CD14-positive monocyte (primary cell): ENCODE measurements around the gene UBE2H. TPM values are rescaled to one million over a fixed set of nuclear protein-coding genes. Genes with fewer than 3 reads are reported as not detected.

Source experiments
- DNase-seq, 3 donors: peaks; one replicate each; pipeline ENCODE4 v3.0.0-alpha.2; 2011 to 2022
- H2AFZ ChIP-seq: 2 replicates; pipeline ENCODE4 v1.6.0; 2012; ENCODE audit warnings: mild to moderate bottlenecking, low read depth, low read length, inconsistent platforms; ENCODE audit not compliant: insufficient read depth, poor library complexity, severe bottlenecking
- H3K27ac ChIP-seq, 2 donors: 1 replicate in 1 of 2; 2 replicates in 1 of 2; pipeline ENCODE4 v1.5.1; 2012 to 2013; ENCODE audit warnings: low read length in 2 of 2, control low read depth in 1 of 2, inconsistent platforms in 1 of 2, low read depth in 1 of 2, mild to moderate bottlenecking in 1 of 2
- H3K27me3 ChIP-seq, 2 donors: one replicate each; pipeline versions ENCODE4 v1.6.0 to v1.6.1; 2011 to 2013; ENCODE audit warnings: low read length in 2 of 2; ENCODE audit not compliant: control insufficient read depth in 2 of 2, insufficient read depth in 2 of 2
- H3K36me3 ChIP-seq, 2 donors: replicated peaks in 1 of 2; 1 replicate in 1 of 2; 2 replicates in 1 of 2; pipeline versions ENCODE4 v1.5.1 to v1.6.1; 2012 to 2013; ENCODE audit warnings: low read length in 2 of 2, control low read depth in 1 of 2, inconsistent platforms in 1 of 2, mild to moderate bottlenecking in 1 of 2; ENCODE audit not compliant: insufficient read depth in 2 of 2, control insufficient read depth in 1 of 2
- H3K4me1 ChIP-seq, 2 donors: 1 replicate in 1 of 2; 2 replicates in 1 of 2; pipeline versions ENCODE4 v1.5.1 to v1.6.1; 2012 to 2013; ENCODE audit warnings: low read length in 2 of 2, control low read depth in 1 of 2, inconsistent platforms in 1 of 2, mild to moderate bottlenecking in 1 of 2, moderate library complexity in 1 of 2; ENCODE audit not compliant: insufficient read depth in 2 of 2, control insufficient read depth in 1 of 2
- H3K4me2 ChIP-seq: replicated peaks from 2 replicates; pipeline ENCODE3; 2012; ENCODE audit warnings: low read length, moderate library complexity, mild to moderate bottlenecking; ENCODE audit not compliant: poor library complexity, severe bottlenecking; ENCODE audit errors: extremely low read depth
- H3K4me3 ChIP-seq, 3 experiments: fragments of 200-600 bp in 1 of 3; sonication (generic) in 1 of 3; replicated peaks in 1 of 3; 1 replicate in 2 of 3; 2 replicates in 1 of 3; pipeline ENCODE4 v1.5.1; 2011 to 2013; ENCODE audit warnings: low read length in 3 of 3, mild to moderate bottlenecking in 3 of 3, control low read depth in 2 of 3, low read depth in 2 of 3, inconsistent platforms in 1 of 3, moderate library complexity in 1 of 3
- H3K79me2 ChIP-seq: 2 replicates; pipeline ENCODE4 v1.6.0; 2012; ENCODE audit warnings: mild to moderate bottlenecking, control low read depth, inconsistent platforms, low read length, moderate library complexity; ENCODE audit not compliant: insufficient read depth
- H3K9ac ChIP-seq: 2 replicates; pipeline ENCODE4 v1.6.0; 2017; ENCODE audit warnings: low read length, mild to moderate bottlenecking; ENCODE audit not compliant: insufficient read depth, poor library complexity, severe bottlenecking
- H3K9me3 ChIP-seq, 2 donors: replicated peaks in 1 of 2; 1 replicate in 1 of 2; 2 replicates in 1 of 2; pipeline versions ENCODE4 v1.5.1 to v1.6.1; 2012 to 2013; ENCODE audit warnings: low read length in 2 of 2, control low read depth in 1 of 2; ENCODE audit not compliant: control insufficient read depth in 1 of 2, insufficient read depth in 1 of 2
- H4K20me1 ChIP-seq: 2 replicates; pipeline ENCODE4 v1.6.0; 2012; ENCODE audit warnings: mild to moderate bottlenecking, low read length, control low read depth, moderate library complexity; ENCODE audit not compliant: insufficient read depth
- H3K27ac Mint-ChIP-seq, 7 donors: one replicate each; pipeline ENCODE4 v1.8.0; 2020; ENCODE audit warnings: mild to moderate bottlenecking in 7 of 7, mixed read lengths in 7 of 7, moderate library complexity in 6 of 7, inconsistent platforms in 2 of 7
- H3K27me3 Mint-ChIP-seq, 3 donors: one replicate each; pipeline ENCODE4 v1.8.0; 2021 to 2022; ENCODE audit warnings: low read depth in 3 of 3, mild to moderate bottlenecking in 3 of 3, mixed read lengths in 3 of 3, moderate library complexity in 3 of 3, inconsistent platforms in 1 of 3
- H3K36me3 Mint-ChIP-seq, 2 donors: one replicate each; pipeline ENCODE4 v1.8.0; 2020; ENCODE audit warnings: mixed read lengths in 2 of 2, inconsistent platforms in 1 of 2, mild to moderate bottlenecking in 1 of 2
- H3K4me1 Mint-ChIP-seq: one replicate; pipeline ENCODE4 v1.8.0; 2020; ENCODE audit warnings: mild to moderate bottlenecking, mixed read lengths
- H3K4me3 Mint-ChIP-seq, 2 donors: one replicate each; pipeline ENCODE4 v1.8.0; 2020; ENCODE audit warnings: mild to moderate bottlenecking in 2 of 2, mixed read lengths in 2 of 2, moderate library complexity in 1 of 2
- H3K9me3 Mint-ChIP-seq, 7 donors: one replicate each; pipeline ENCODE4 v1.8.0; 2020 to 2022; ENCODE audit warnings: mixed read lengths in 7 of 7, mild to moderate bottlenecking in 6 of 7, moderate library complexity in 6 of 7, inconsistent platforms in 2 of 7
- CTCF ChIP-seq: fragments of 200-600 bp; IDR thresholded peaks from one replicate; pipeline ENCODE4 v1.8.0; 2022; ENCODE audit warnings: antibody characterized with exemption, mild to moderate bottlenecking
- WGBS: methylation state at CpG from one replicate; pipeline ENCODE4 v1.1.5; 2013; ENCODE audit warnings: missing lambda C conversion rate; ENCODE audit not compliant: insufficient coverage; 5-methylcytosine and 5-hydroxymethylcytosine counted together
- intact Hi-C, 2 donors: fragments of 100-400 bp; cut with micrococcal nuclease; formaldehyde crosslinking; loops; one replicate each; pipeline versions ENCODE4 v1.15.0 to v1.15.1; 2023
- polyA plus RNA-seq, 3 donors: library from polyadenylated mRNA; depleted of rRNA in 1 of 3; unstranded in 2 of 3; stranded (reverse) in 1 of 3; fragments of 300-500 nt in 2 of 3; fragments of >200 nt in 1 of 3; fragmentation: Illumina TruSeq in 2 of 3; gene quantifications; 1 replicate in 2 of 3; 2 replicates in 1 of 3; pipeline ENCODE4 v1.2.3, GENCODE V29; 2012 to 2021

The UBE2H gene
- polyA plus RNA-seq, 3 donors = 12.6 to 26.0 (median 16.0) TPM

- no peak for DNase-seq
- Histone ChIP-seq H4K20me1 (no peaks in the 10 kb centered on the region), H3K4me2 (no peak overlapping the region), H3K79me2 (no peaks in the 10 kb centered on the region), H3K27ac (no peak overlapping the region), H2AFZ (no peak overlapping the region), H3K4me1 (peaks cover 14 to 17% of the 10 kb centered on the region in 2 donors), H3K27me3 (peaks cover 0 to 6% of the 10 kb centered on the region in 2 donors), H3K9me3 (peaks cover 3 to 9% of the 10 kb centered on the region in 2 donors), H3K4me3 (no peak overlapping the region), H3K9ac (no peak overlapping the region), H3K36me3 (no peaks in the 10 kb centered on the region)
- Mint-ChIP-seq H3K4me3 (no peak overlapping the region), H3K27ac (no peak overlapping the region), H3K4me1 (peaks cover 11% of the 10 kb centered on the region), H3K27me3 (peaks cover 15 to 32% (median 16%) of the 10 kb centered on the region in 3 donors), H3K36me3 (no peaks in the 10 kb centered on the region), H3K9me3 (peaks cover 6 to 14% (median 10%) of the 10 kb centered on the region in 7 donors)
- TF ChIP-seq CTCF = no peak
- intact Hi-C loops = loop anchor here (10.0 kb wide), 3 partner anchors 157 to 193 kb away; no protein-coding TSS in a partner anchor
- no CpG with 5 or more reads among the region's 2 CpGs for WGBS
These were observed 131.3 kb downstream of the UBE2H start for GRCh38 chr7:129821476-129821875.

- H3K27ac ChIP-seq = no peak overlapping the region
- H3K9ac ChIP-seq = no peak overlapping the region
- no peaks in the 10 kb centered on the region for H3K36me3 ChIP-seq
- peaks cover 10 to 11% of the 10 kb centered on the region in 2 donors for H3K9me3 ChIP-seq
- no peak for DNase-seq
- intact Hi-C loops = no loop called here
- Mint-ChIP-seq H3K4me1 (no peaks in the 10 kb centered on the region), H3K27ac (no peak overlapping the region), H3K36me3 (no peaks in the 10 kb centered on the region), H3K4me3 (no peak overlapping the region), H3K27me3 (peaks cover 3 to 19% (median 9%) of the 10 kb centered on the region in 3 donors), H3K9me3 (peaks cover 6 to 20% (median 18%) of the 10 kb centered on the region in 7 donors)
- no CpG with 5 or more reads among the region's 3 CpGs for WGBS
- TF ChIP-seq CTCF = no peak
- no peaks in the 10 kb centered on the region for H3K79me2 ChIP-seq
- H3K27me3 ChIP-seq = no peaks in the 10 kb centered on the region
- H2AFZ ChIP-seq = no peak overlapping the region
- H4K20me1 ChIP-seq = no peaks in the 10 kb centered on the region
- no peaks in the 10 kb centered on the region for H3K4me1 ChIP-seq
- H3K4me3 ChIP-seq = no peak overlapping the region
- no peak overlapping the region for H3K4me2 ChIP-seq
These were observed 136.0 kb downstream of the UBE2H start for GRCh38 chr7:129816742-129817141.
